SK-N-SH (cell line): Measurements from ENCODE around the gene HERC3. TPM values are rescaled to one million over a fixed set of nuclear protein-coding genes. Genes with fewer than 3 reads are reported as not detected.

ENCODE experiments used
- CTCF ChIA-PET: fragments of 300-600, 350-600 bp; formaldehyde crosslinking; extraction: SDS; loops from one replicate; lab custom pipeline; 2021; lab: Yijun Ruan, JAX
- POLR2A ChIA-PET: fragments of 350-600 bp; sonication (Branson Sonifier 250); formaldehyde crosslinking; extraction: SDS; loops from one replicate; lab custom pipeline; 2020; ENCODE audit warnings: antibody characterized with exemption, inconsistent platforms; lab: Yijun Ruan, JAX
- DNase-seq: peaks from one replicate; pipeline ENCODE4 v3.0.0; 2012
- H2AFZ ChIP-seq: fragments of 200-600 bp; sonication (generic); 2 replicates; pipeline ENCODE4 v1.8.1; 2016; ENCODE audit warnings: antibody characterized with exemption, mild to moderate bottlenecking, low read depth
- H3F3A ChIP-seq: fragments of 200-600 bp; sonication (generic); replicated peaks from 2 replicates; pipeline ENCODE3; 2016; ENCODE audit warnings: antibody characterized with exemption, mild to moderate bottlenecking; ENCODE audit not compliant: insufficient read depth
- H3K27ac ChIP-seq, 2 experiments: fragments of 200-500 bp in 1 of 2; fragments of 200-600 bp in 1 of 2; sonication (Bioruptor generic) in 1 of 2; sonication (generic), shearing (Covaris generic) in 1 of 2; 2 replicates each; pipeline versions ENCODE4 v1.5.1 to v1.6.1; 2014 to 2016; ENCODE audit warnings: low read depth in 2 of 2, inconsistent platforms in 1 of 2, low read length in 1 of 2, mild to moderate bottlenecking in 1 of 2, mixed read lengths in 1 of 2
- H3K27me3 ChIP-seq: fragments of 200-600 bp; sonication (generic), shearing (Covaris generic); 2 replicates; pipeline ENCODE4 v1.6.1; 2016; ENCODE audit warnings: mixed run types; ENCODE audit not compliant: insufficient read depth
- H3K36me3 ChIP-seq, 2 experiments: fragments of 200-500 bp in 1 of 2; fragments of 200-600 bp in 1 of 2; sonication (Bioruptor generic) in 1 of 2; sonication (generic) in 1 of 2; replicated peaks in 1 of 2; 2 replicates each; pipeline versions ENCODE3 to v1.5.1; 2014 to 2016; ENCODE audit warnings: low read length in 1 of 2, mild to moderate bottlenecking in 1 of 2; ENCODE audit not compliant: insufficient read depth in 2 of 2, control insufficient read depth in 1 of 2
- H3K4me1 ChIP-seq, 2 experiments: fragments of 200-500 bp in 1 of 2; fragments of 200-600 bp in 1 of 2; sonication (Bioruptor generic) in 1 of 2; sonication (generic), shearing (Covaris generic) in 1 of 2; 2 replicates each; pipeline versions ENCODE4 v1.5.1 to v1.6.1; 2014 to 2016; ENCODE audit warnings: low read depth in 1 of 2, low read length in 1 of 2, mixed run types in 1 of 2; ENCODE audit not compliant: insufficient read depth in 2 of 2, control insufficient read depth in 1 of 2
- H3K4me2 ChIP-seq: fragments of 200-600 bp; sonication (generic), shearing (Covaris generic); 2 replicates; pipeline ENCODE4 v1.6.1; 2017; ENCODE audit warnings: mixed run types
- H3K4me3 ChIP-seq, 2 experiments: fragments of 200-500 bp in 1 of 2; fragments of 200-600 bp in 1 of 2; sonication (Bioruptor generic) in 1 of 2; sonication (generic), shearing (Covaris generic) in 1 of 2; 2 replicates each; pipeline versions ENCODE4 v1.5.1 to v1.8.1; 2014 to 2016; ENCODE audit warnings: low read depth in 2 of 2, inconsistent platforms in 1 of 2, low read length in 1 of 2, mild to moderate bottlenecking in 1 of 2, mixed read lengths in 1 of 2, moderate library complexity in 1 of 2
- H3K79me2 ChIP-seq: fragments of 200-600 bp; sonication (generic); 2 replicates; pipeline ENCODE4 v1.8.1; 2017; ENCODE audit warnings: mild to moderate bottlenecking; ENCODE audit not compliant: insufficient read depth
- H3K9ac ChIP-seq: fragments of 200-600 bp; sonication (generic); 2 replicates; pipeline ENCODE4 v1.6.1; 2017; ENCODE audit warnings: mixed run types
- H3K9me2 ChIP-seq: fragments of 200-600 bp; sonication (generic); 2 replicates; pipeline ENCODE4 v1.6.1; 2017; ENCODE audit warnings: mixed run types
- H3K9me3 ChIP-seq: fragments of 200-600 bp; sonication (generic); 2 replicates; pipeline ENCODE4 v1.6.1; 2017; ENCODE audit warnings: mixed run types, mild to moderate bottlenecking, moderate library complexity
- H4K20me1 ChIP-seq: fragments of 200-600 bp; sonication (generic); 2 replicates; pipeline ENCODE4 v1.6.1; 2017; ENCODE audit warnings: mild to moderate bottlenecking, mixed run types; ENCODE audit not compliant: insufficient read depth
- CHD2 ChIP-seq: fragments of 150-350 bp; IDR thresholded peaks from 2 replicates; pipeline ENCODE4 v1.6.1; 2018; ENCODE audit warnings: low read length; ENCODE audit not compliant: partially characterized antibody
- EZH2phosphoT487 ChIP-seq: fragments of 200-600 bp; sonication (generic); IDR thresholded peaks from 2 replicates; pipeline ENCODE4 v1.6.1; 2017; ENCODE audit warnings: low read depth, mixed run types, mild to moderate bottlenecking, antibody characterized with exemption, moderate library complexity, borderline replicate concordance
- FOSL2 ChIP-seq: IDR thresholded peaks from 2 replicates; pipeline ENCODE4 v1.4.0; 2012; ENCODE audit warnings: low read depth, mild to moderate bottlenecking, moderate library complexity, borderline replicate concordance
- GABPA ChIP-seq: IDR thresholded peaks from 2 replicates; pipeline ENCODE4 v1.4.0; 2012; ENCODE audit warnings: low read depth, mild to moderate bottlenecking
- JUND ChIP-seq: IDR thresholded peaks from 2 replicates; pipeline ENCODE4 v1.4.0; 2012
- MEF2A ChIP-seq: IDR thresholded peaks from 2 replicates; pipeline ENCODE4 v1.4.0; 2012; ENCODE audit warnings: low read depth, borderline replicate concordance
- MXI1 ChIP-seq: IDR thresholded peaks from 2 replicates; pipeline ENCODE4 v1.6.1; 2012; ENCODE audit warnings: mild to moderate bottlenecking, low read depth, low read length, improper control_type of control experiment
- NFIC ChIP-seq: IDR thresholded peaks from 2 replicates; pipeline ENCODE4 v1.4.0; 2012; ENCODE audit warnings: borderline replicate concordance
- NRF1 ChIP-seq: IDR thresholded peaks from 2 replicates; pipeline ENCODE4 v1.6.1; 2012; ENCODE audit warnings: low read depth, mild to moderate bottlenecking, low read length
- POLR2AphosphoS5 ChIP-seq: IDR thresholded peaks from 2 replicates; pipeline ENCODE4 v1.6.1; 2012; ENCODE audit warnings: low read depth, low read length
- RAD21 ChIP-seq: IDR thresholded peaks from 2 replicates; pipeline ENCODE4 v1.6.1; 2012; ENCODE audit warnings: mild to moderate bottlenecking, low read length
- REST ChIP-seq: IDR thresholded peaks from 2 replicates; pipeline ENCODE4 v1.6.1; 2012; ENCODE audit warnings: mild to moderate bottlenecking, low read depth, low read length, moderate library complexity
- RFX5 ChIP-seq: IDR thresholded peaks from 2 replicates; pipeline ENCODE4 v1.6.1; 2012; ENCODE audit warnings: mild to moderate bottlenecking, improper control_type of control experiment, low read length
- SMC3 ChIP-seq: IDR thresholded peaks from 2 replicates; pipeline ENCODE4 v1.6.1; 2012; ENCODE audit warnings: low read depth, low read length, improper control_type of control experiment
- TAF1 ChIP-seq: IDR thresholded peaks from 2 replicates; pipeline ENCODE4 v1.6.1; 2012; ENCODE audit warnings: low read depth, mild to moderate bottlenecking, low read length, moderate library complexity, borderline replicate concordance
- TCF12 ChIP-seq: IDR thresholded peaks from 2 replicates; pipeline ENCODE4 v1.4.0; 2012
- TEAD4 ChIP-seq: IDR thresholded peaks from 2 replicates; pipeline ENCODE4 v1.4.0; 2012; ENCODE audit warnings: mild to moderate bottlenecking, borderline replicate concordance; ENCODE audit not compliant: insufficient read depth
- USF1 ChIP-seq: IDR thresholded peaks from 2 replicates; pipeline ENCODE4 v1.4.0; 2012; ENCODE audit warnings: low read depth, borderline replicate concordance
- WGBS: methylation state at CpG from one replicate; pipeline ENCODE4 v1.1.6; 2017; ENCODE audit warnings: low lambda C conversion rate; 5-methylcytosine and 5-hydroxymethylcytosine counted together
- polyA plus RNA-seq, 3 experiments: library from polyadenylated mRNA; depleted of rRNA; stranded (reverse); fragments of >200 nt; gene quantifications; 2 replicates each; pipeline ENCODE4 v1.2.3, GENCODE V29; 2012
- TF ChIP-seq, protein P1 (sequence below): IDR thresholded peaks from 2 replicates; pipeline ENCODE4 v1.4.0; 2012; ENCODE audit warnings: low read depth, borderline replicate concordance
- TF ChIP-seq, protein P2 (sequence below): fragments of 200-600 bp; sonication (generic); IDR thresholded peaks from 2 replicates; pipeline ENCODE4 v1.6.1; 2017; ENCODE audit warnings: antibody characterized with exemption, mild to moderate bottlenecking, moderate library complexity

HERC3 gene
- polyA plus RNA-seq, 1 of the 3 experiments (the other 2 are of a cell fraction) = 4.6 TPM

DNA sequence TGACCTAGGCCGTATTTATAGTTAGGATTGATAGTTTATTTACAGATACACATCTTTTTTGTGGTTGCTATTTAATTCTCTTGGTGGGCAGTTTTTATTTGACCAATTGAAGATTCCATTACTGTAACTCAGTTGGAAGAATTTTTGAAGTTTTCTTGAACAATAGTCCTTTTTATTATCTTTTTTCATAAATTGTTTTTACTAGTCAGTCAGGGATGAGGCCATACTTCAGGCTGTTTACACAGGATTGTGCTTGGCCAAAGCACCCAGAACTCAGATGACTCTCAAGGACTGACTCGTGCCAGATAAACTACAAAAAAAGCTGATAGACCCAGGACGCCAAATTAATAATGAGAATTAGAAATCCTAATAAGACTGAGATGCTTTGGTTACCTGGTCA is 7.0 kb downstream of the HERC3 start:
- no peak for DNase-seq
- 71% methylated on average over 3 of the region's 3 CpGs for WGBS
- H3K27ac ChIP-seq = peak overlapping the region in 1 of 2 experiments; percentile 99; a peak in 2 of 4 replicates
- TF ChIP-seq, protein P1, sequence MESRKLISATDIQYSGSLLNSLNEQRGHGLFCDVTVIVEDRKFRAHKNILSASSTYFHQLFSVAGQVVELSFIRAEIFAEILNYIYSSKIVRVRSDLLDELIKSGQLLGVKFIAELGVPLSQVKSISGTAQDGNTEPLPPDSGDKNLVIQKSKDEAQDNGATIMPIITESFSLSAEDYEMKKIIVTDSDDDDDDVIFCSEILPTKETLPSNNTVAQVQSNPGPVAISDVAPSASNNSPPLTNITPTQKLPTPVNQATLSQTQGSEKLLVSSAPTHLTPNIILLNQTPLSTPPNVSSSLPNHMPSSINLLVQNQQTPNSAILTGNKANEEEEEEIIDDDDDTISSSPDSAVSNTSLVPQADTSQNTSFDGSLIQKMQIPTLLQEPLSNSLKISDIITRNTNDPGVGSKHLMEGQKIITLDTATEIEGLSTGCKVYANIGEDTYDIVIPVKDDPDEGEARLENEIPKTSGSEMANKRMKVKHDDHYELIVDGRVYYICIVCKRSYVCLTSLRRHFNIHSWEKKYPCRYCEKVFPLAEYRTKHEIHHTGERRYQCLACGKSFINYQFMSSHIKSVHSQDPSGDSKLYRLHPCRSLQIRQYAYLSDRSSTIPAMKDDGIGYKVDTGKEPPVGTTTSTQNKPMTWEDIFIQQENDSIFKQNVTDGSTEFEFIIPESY = no peak
- TF ChIP-seq NRF1 = no peak
- TF ChIP-seq TCF12 = peak; percentile 16; the same call in 1 of the 2 replicates
- peak; percentile 3; the same call in 1 of the 2 replicates for TF ChIP-seq FOSL2
- 0 out of 2 replicates have a peak, but pooled peaks have one; percentile 12 for TF ChIP-seq JUND
- TF ChIP-seq MEF2A = no peak
- TF ChIP-seq, all 33 proteins: peak for 3
- Histone ChIP-seq H3K36me3 (peaks cover 3 to 13% of the 10 kb centered on the region in 2 experiments), H3K4me2 (peak overlapping the region; percentile 70), H3K79me2 (peaks cover 29% of the 10 kb centered on the region), H3K4me1 (peaks cover 3 to 18% of the 10 kb centered on the region in 2 experiments), H3K9me2 (no peaks in the 10 kb centered on the region), H4K20me1 (no peaks in the 10 kb centered on the region; the same call in 1 of the 2 replicates), H3F3A (peaks cover 25% of the 10 kb centered on the region), H3K9ac (peak overlapping the region; percentile 75), H3K27me3 (no peaks in the 10 kb centered on the region), H3K4me3 (peak overlapping the region in 1 of 2 experiments; percentile 52; a peak in 1 of 4 replicates), H2AFZ (no peak overlapping the region), H3K9me3 (no peaks in the 10 kb centered on the region)
- ChIA-PET CTCF (interaction anchor here (1.8 kb wide), 1 partner anchor 60 kb away, joined by 9 read pairs; no protein-coding TSS in a partner anchor), POLR2A (no interaction called here)

GRCh38 chr4:88599714-88600113 is 7.4 kb downstream of the HERC3 start:
- Histone ChIP-seq H4K20me1 (no peaks in the 10 kb centered on the region; the same call in 1 of the 2 replicates), H3K4me1 (peaks cover 3 to 18% of the 10 kb centered on the region in 2 experiments), H3K9me3 (no peaks in the 10 kb centered on the region), H3K27ac (peak overlapping the region; percentile 39 to 99; a peak in 3 of 4 replicates), H3K79me2 (peaks cover 29% of the 10 kb centered on the region), H2AFZ (no peak overlapping the region), H3K27me3 (no peaks in the 10 kb centered on the region), H3K9ac (peak overlapping the region; percentile 75), H3F3A (peaks cover 25% of the 10 kb centered on the region), H3K36me3 (peaks cover 3 to 17% of the 10 kb centered on the region in 2 experiments), H3K4me2 (peak overlapping the region; percentile 70), H3K4me3 (peak overlapping the region in 1 of 2 experiments; percentile 52; a peak in 2 of 4 replicates), H3K9me2 (no peaks in the 10 kb centered on the region)
- WGBS = 75% methylated on average over 1 of the region's 1 CpG
- CTCF ChIA-PET = no interaction called here
- no peak for DNase-seq
- POLR2A ChIA-PET = no interaction called here
- no peak for TF ChIP-seq SMC3
- TF ChIP-seq RAD21 = no peak
- TF ChIP-seq TEAD4 = no peak
- TF ChIP-seq USF1 = no peak
- TF ChIP-seq NFIC = no peak
- TF ChIP-seq, protein P2, sequence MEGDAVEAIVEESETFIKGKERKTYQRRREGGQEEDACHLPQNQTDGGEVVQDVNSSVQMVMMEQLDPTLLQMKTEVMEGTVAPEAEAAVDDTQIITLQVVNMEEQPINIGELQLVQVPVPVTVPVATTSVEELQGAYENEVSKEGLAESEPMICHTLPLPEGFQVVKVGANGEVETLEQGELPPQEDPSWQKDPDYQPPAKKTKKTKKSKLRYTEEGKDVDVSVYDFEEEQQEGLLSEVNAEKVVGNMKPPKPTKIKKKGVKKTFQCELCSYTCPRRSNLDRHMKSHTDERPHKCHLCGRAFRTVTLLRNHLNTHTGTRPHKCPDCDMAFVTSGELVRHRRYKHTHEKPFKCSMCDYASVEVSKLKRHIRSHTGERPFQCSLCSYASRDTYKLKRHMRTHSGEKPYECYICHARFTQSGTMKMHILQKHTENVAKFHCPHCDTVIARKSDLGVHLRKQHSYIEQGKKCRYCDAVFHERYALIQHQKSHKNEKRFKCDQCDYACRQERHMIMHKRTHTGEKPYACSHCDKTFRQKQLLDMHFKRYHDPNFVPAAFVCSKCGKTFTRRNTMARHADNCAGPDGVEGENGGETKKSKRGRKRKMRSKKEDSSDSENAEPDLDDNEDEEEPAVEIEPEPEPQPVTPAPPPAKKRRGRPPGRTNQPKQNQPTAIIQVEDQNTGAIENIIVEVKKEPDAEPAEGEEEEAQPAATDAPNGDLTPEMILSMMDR = no peak
- TF ChIP-seq NRF1 = no peak
- no peak for TF ChIP-seq TAF1
- TF ChIP-seq EZH2phosphoT487 = no peak
- TF ChIP-seq REST = no peak
- TF ChIP-seq MXI1 = no peak
- no peak for TF ChIP-seq POLR2AphosphoS5
- no peak for TF ChIP-seq GABPA
- no peak for TF ChIP-seq CHD2
- TF ChIP-seq RFX5 = no peak
